ENCODE data around the gene MPG.

MPG gene

DNA sequence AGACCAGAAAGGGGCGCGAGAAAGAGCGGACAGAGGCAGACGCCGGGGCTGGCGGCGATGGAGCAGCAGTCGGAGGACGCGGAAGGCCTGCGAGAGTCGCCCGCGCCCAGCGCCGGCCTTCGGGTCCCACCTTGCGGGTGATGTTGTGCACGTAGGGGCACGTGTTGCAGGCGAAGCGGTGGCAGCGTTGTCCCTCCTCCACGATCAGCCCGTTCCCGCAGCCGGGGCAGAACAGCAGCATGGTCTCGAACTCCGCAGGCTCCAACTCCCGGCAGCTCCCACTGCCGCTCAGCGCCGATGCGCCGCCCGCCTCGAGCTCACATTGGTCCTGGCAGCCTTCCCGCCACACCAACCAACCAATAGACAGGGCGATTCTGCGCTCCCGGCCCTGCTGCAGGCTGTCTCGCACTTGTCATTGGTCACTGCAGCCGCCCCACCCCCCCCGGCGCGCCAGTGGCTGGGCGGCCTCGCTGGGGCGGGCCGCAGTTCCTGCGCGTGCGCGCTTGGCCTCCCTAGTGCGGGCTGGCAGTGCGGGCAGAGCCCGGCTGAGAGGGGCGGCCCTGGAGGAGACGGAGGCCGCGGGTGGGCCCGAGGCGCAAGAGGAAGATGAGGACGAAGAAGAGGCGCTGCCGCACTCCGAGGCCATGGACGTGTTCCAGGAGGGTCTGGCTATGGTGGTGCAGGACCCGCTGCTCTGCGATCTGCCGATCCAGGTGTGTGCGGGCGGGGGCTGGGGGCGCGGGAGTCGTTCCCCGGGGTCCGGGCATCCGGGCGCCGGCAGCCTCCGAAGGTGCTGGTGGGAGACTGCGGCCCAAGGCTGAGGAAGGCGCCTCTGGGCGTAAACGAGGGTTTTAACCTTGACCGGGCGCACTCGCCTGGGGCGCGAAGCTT, 24.4 kb upstream of the MPG start, which contains the start of the genes POLR3K and SNRNP25:
Gene POLR3K (minus strand): TSS at position 263 of the 891 bp plus-strand sequence. CDS start 22 bp downstream, at position 241.
Gene SNRNP25 (plus strand): TSS at position 483 of the 891 bp plus-strand sequence. CDS start 189 bp downstream, at position 672.
- peak; percentile 99 for DNase-seq (ENCODE audit: low spot score)
- TF ChIP-seq, protein P1, sequence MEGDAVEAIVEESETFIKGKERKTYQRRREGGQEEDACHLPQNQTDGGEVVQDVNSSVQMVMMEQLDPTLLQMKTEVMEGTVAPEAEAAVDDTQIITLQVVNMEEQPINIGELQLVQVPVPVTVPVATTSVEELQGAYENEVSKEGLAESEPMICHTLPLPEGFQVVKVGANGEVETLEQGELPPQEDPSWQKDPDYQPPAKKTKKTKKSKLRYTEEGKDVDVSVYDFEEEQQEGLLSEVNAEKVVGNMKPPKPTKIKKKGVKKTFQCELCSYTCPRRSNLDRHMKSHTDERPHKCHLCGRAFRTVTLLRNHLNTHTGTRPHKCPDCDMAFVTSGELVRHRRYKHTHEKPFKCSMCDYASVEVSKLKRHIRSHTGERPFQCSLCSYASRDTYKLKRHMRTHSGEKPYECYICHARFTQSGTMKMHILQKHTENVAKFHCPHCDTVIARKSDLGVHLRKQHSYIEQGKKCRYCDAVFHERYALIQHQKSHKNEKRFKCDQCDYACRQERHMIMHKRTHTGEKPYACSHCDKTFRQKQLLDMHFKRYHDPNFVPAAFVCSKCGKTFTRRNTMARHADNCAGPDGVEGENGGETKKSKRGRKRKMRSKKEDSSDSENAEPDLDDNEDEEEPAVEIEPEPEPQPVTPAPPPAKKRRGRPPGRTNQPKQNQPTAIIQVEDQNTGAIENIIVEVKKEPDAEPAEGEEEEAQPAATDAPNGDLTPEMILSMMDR (IDR thresholded peaks at IDR 0.05; ENCODE audit: borderline replicate concordance, control extremely low read depth, extremely low read depth, insufficient read depth, missing control alignments) = no peak
- in situ Hi-C loops (cut with MboI; ENCODE audit: low sequenced_read_pairs, unreplicated experiment) = no loop called here

DNA sequence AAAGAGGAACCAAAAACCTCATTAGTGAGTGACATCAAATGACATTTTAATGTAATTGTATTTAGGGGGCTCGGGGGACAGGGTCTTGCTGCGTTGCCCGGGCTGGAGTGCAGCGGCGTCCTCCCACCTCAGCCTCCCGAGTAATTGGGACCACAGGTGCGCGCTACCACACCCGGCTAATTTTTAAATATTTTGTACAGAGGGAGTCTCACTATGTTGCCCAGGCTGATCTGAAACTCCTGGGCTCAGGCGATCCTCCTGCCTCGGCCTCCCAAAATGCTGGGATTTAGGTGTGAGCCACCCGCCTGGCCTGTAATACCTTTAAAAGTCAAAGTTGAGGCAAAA, 23.8 kb upstream of the MPG start:
- DNase-seq (ENCODE audit: low spot score) = no peak
- in situ Hi-C loops (cut with MboI; ENCODE audit: low sequenced_read_pairs, unreplicated experiment) = no loop called here
- TF ChIP-seq, protein P1 (IDR thresholded peaks at IDR 0.05; ENCODE audit: borderline replicate concordance, control extremely low read depth, extremely low read depth, insufficient read depth, missing control alignments) = no peak

DNA sequence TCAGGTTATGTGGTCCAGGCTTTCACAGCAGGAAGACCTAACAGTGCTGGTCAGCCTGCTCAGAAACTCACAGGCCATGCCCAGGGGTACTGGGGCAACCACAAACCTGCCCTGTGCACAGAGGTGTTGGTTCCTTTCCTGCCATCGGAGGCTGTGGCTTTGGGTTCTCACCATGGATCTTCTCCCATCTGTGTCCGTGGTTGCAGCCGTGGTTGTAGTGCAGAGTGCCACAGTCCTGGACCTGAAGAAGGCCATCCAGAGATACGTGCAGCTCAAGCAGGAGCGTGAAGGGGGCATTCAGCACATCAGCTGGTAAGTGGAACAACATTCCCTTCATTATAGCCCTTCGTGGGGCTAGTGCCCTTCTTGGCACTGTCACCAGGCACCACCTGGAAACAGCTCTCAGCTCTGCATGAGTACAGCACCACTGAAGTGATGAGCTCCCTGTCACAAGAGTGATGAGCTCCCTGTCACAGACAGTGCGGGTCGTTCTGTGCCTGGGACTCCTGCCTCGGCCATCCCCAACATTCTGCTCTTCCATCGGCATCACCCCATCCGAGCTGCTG, 22.4 kb upstream of the MPG start:
- TF ChIP-seq, protein P1 (IDR thresholded peaks at IDR 0.05; ENCODE audit: borderline replicate concordance, control extremely low read depth, extremely low read depth, insufficient read depth, missing control alignments) = no peak
- in situ Hi-C loops (cut with MboI; ENCODE audit: low sequenced_read_pairs, unreplicated experiment) = no loop called here
- DNase-seq (ENCODE audit: low spot score) = no peak

DNA sequence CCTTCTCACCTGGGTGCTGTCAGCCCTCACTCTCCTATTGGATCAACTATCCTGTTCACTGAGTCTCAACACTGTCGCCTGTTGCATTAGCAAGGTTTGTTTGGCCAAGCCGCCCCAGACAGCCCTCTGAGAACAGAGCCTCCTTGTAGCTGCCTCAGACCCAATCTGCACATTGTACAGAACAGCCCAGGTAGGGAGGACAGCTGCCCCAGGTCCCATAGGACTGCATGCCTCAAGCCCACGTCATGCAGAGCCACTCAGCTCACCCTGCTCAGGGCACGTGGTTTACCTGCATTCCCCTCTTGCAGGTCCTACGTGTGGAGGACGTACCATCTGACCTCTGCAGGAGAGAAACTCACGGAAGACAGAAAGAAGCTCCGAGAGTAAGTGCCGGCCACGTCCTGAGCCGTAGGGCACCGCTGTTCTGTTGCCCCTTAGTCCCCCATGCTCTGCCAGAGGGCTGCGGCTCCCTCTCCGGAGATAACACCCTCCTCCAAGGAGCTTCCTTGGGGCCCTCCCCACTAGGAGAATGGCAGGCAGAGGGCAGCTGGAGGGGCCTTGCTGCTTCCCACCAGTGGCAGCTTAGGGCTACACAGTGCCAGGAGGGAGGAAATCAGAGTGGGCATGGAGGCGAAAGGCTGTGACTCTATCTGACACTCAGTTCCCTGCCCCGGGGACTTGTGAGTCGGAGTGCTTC, 21.6 kb upstream of the MPG start:
- DNase-seq (ENCODE audit: low spot score) = no peak
- TF ChIP-seq, protein P1 (IDR thresholded peaks at IDR 0.05; ENCODE audit: borderline replicate concordance, control extremely low read depth, extremely low read depth, insufficient read depth, missing control alignments) = no peak
- in situ Hi-C loops (cut with MboI; ENCODE audit: low sequenced_read_pairs, unreplicated experiment) = no loop called here

DNA sequence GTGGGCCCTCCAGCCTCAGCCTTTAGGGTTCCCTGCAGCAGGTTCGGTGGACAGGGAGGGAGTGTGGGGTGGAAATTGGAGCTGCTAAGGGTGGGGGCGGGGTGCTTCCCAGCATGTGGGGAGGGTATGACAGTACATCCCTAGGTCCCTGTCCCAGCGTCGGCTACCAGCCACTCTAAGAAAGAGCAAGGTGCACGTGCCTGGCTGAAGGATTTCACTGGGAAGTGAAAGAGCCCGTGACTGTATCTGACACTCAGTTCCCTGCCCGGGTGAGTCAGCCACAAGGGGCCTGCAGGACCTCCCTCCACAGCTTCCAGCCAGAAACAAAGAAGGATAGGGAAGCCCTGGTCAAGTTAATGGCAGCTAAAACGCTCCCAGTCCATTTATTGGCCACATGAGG, 20.3 kb upstream of the MPG start:
- no peak for DNase-seq (ENCODE audit: low spot score)
- TF ChIP-seq, protein P1 (IDR thresholded peaks at IDR 0.05; ENCODE audit: borderline replicate concordance, control extremely low read depth, extremely low read depth, insufficient read depth, missing control alignments) = no peak
- in situ Hi-C loops (cut with MboI; ENCODE audit: low sequenced_read_pairs, unreplicated experiment) = no loop called here
